HPDE6-E6E7 (cell line): ENCODE results near the gene SLAMF1.
"Not testable (repeated sequence)": the region's sequence is repeated elsewhere in the genome, so short reads cannot be mapped to it uniquely, and the experiment has no call there.

ENCODE experiments used
- DNase-seq: peaks from one replicate; pipeline ENCODE4 v3.0.0; 2011; ENCODE audit warnings: missing footprints; ENCODE audit errors: extremely low spot score

SLAMF1 gene

DNA sequence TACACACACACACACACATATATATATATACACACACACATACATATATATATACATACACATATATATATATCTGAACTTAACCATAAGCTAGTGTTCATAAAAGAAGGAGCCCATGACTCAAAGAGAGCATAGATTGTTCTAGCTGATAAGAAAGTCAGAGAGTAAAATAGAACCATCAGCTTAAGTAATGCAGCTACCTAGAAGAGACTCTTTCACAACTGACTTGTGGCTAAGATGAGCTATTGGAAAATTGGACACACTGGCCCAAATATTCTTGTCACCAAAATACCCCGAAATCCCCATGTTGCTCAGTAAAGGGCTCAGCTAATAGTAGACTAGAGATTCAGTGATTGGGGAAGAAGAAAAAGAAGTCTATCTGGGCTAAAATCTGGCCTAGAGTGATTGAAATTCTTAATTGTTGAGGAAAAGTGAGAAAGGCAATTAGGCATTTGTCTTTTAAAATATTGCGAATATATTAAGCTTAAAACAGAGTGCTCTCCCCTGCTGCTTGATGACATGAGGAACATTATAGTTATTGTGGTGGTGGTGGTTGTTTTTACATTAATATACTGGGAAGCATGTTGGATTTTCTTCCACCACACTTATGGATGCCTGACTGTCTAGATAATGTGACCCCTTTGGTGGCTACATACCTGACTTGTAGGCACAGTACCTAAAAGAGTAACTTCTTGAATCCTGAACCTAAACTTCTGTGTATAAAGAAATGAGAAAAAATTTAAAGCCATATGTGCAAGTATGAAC is 6.3 kb downstream of the SLAMF1 start:
- DNase-seq: no peak

DNA sequence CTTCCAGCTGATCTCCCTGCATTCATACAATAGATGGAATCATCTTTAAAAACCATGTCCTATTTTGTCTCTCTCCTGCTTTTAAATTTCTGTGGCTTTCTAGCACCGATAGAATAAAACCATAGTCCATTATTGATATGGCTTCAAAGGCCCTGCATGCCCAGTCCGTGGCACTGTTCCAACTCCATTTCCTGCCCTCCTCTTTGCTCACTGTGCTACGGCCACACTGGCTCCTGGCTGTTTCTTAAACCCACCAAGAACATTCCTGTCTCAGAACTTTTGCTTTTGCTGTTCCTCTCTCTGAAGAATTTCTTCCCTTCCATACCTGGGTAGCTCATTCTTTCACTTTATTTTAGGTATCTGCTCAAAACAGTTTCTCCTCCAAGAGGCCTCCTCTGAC is 7.2 kb downstream of the SLAMF1 start:
- no peak for DNase-seq

DNA sequence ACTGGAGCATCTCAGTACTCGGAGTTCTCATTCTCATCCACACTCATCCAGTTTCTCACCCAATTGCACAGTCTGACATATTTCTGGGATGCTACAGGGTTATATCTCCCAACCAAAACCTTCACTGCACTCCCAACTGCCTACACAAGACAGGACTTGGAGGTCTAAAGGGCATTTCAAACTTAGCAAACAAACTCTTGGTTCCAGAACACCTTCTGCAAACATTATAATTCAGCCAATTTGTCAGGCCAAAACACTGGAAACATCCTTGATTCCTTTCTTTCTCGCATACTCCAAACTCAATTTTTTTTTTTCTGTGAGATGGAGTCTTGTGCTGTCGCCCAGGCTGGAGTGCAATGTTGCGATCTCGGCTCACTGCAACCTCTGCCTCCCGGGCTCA is 7.9 kb downstream of the SLAMF1 start:
- no peak for DNase-seq

DNA sequence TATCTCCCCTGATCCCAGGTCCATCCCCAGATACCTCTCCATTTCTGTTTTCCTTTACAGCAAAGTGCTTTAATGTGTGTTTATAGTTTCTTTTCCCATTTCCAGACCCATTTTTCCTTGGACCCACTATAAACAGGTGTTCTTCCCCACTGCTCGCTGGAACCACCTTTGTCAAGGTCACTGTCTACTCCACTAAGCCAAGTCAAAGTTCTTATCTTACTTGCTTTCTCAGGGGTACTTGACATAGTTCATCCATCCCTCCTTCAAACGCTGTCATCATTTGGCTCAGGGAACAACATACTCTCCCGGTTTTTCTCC is 8.3 kb downstream of the SLAMF1 start:
- DNase-seq: no peak

DNA sequence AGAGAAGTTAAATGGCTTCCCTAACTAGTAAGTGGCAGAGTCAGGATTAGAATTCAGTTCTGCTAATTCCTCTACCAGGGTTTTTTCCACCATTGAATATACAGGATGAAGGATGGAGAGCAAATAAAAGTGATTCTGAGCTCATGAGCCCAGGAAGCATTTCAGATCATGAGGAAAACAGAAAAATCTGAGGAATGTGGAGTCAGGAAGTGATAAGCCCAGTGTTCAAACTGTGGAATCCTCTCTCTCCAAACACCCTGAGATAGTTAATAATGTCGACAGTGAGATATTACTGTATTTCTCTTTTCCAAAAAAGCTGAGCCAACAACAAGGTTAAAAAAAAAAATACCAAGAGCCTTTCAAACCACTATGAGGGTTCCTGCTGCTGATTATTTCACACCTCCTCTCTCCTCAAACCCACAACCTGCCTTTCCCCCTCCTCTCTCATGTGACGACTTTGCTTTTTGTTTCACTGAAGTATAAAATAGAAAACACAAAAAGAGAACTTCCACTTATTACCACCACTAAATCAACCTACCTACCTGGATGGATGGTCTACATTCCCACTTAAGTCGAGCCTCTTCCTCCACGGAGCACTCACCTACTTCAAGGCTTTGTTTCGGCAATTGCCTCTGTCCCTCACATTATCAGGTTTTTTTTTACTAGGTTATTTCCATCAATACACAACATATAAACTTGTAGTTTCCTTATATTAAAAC is 8.9 kb downstream of the SLAMF1 start:
- no peak for DNase-seq

DNA sequence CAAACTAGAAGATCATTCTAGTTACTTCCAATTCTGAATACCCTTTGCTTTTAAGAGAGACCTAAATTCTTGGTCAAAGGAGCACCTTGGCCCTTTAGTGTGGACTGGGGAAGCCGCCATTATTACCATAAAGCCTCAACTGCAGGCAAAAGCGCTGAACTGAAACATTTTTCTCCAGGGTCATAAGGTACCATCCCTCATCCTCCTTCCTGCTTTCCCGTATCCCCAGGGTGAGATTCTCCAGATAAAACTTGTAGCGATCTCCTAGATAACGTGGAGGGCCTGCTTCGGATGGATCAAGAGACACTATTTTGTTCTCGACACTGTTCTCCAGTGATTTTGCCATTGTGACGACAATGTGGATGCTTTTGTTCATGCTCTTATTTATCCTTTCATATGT is 9.8 kb downstream of the SLAMF1 start:
- DNase-seq: no peak

DNA sequence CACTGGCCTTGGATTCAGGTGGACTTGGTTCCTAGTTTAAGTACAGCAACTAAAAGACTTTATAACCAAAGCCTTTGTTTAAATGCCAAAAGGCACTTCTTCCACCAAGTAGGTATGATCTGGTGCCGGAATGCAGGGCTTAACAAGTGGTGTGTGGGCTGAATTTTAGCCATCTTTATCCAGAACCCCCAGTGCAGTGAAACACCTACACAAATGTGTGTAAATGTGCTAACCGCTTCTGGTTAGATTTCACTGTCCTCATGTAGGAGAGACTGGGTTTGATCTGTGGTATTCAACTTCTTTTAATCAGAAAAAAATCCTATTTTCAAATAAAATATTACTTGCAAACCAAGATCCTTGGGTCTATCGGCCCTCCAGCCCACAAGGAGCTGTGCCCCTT is 10.3 kb downstream of the SLAMF1 start:
- DNase-seq: no peak

DNA sequence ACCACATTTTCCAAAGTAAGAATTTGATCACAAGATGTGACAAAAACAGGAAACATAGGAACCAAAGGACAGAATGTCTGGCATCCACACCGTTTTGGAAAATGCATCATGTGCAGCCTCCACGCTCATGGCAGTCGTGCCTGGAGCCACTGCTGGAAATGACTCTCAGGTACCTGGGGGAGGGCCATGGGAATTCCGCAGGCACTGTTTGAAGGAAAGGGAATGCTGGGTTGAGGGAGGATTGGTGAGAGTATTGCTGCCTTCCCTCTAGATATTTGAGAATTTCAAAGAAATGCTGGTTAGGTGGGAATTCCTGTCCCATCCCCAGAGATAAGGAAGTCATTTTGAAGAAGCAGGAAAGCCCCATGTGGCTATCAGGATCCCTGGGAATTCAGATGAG is 10.8 kb downstream of the SLAMF1 start:
- DNase-seq: no peak

DNA sequence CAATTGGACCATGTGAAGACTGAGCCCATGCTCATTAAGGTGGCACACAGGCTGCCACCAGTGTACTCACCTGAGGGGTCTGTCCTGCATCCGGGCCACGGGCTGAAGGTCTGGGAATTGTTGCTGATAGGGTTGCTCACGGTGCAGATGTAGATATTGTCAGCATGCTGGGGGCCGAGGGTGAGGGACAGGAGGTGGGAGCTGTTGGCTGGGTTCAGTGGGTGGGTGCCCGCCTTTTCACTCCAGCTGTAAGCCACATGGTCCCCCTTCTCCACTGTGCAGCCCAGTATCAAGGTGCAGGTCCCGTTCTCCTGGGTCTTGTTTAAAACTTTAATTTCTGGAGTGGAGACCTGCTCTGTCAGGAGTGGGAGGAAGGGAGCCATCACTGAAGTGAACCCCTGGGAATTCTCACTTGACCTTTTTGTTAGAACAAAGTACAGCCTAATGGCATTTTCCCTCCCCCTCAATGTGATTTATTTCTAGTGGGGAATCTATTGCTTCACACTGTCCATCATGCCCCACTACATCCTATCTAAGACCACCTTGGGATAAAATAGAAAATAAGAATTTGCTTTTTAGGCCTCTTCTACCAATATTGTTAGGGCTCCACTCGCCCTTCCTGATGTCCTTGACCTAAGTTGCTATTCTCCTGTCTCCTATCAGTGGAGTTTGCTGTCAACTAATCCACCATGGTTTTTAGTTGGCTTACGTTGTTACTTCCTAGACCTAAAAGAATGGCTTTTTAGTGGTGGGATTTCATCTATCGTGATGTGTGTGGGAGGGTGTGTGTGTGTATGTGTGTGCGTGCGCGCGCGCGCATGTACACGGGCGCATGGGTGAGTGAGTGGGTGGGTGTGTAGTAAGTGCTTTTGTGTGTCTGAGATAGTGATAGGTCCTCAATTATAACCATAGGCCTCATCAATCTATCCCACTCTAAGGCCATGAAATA is 12.0 kb downstream of the SLAMF1 start:
- DNase-seq: no peak

DNA sequence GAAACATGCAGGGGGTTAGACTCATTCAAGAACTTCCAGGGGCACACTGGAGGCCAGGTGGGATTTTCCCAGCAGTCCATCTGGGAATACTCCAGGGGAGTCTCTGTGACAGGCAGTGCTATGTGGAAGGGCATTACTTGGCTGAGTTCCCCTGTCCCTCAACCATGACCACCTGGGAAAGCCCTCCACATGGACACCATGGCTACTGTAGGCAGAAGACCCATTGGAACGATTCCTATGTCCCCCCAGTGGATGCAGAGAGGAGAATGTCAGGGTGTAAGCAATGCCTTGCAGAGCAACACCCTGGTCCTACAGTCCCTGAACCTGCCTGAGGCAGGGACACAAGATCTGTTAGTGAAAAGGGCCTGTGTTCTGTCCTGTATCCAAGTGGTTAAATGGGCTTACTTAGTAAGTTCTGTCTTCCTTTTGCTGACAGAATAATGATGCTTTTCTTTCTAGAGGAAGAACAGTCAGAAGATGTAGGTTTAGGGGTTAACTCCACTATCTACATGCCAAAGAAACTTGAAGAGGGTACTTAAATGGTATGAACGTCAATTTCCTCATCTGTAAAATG is 13.4 kb downstream of the SLAMF1 start:
- no peak for DNase-seq

DNA sequence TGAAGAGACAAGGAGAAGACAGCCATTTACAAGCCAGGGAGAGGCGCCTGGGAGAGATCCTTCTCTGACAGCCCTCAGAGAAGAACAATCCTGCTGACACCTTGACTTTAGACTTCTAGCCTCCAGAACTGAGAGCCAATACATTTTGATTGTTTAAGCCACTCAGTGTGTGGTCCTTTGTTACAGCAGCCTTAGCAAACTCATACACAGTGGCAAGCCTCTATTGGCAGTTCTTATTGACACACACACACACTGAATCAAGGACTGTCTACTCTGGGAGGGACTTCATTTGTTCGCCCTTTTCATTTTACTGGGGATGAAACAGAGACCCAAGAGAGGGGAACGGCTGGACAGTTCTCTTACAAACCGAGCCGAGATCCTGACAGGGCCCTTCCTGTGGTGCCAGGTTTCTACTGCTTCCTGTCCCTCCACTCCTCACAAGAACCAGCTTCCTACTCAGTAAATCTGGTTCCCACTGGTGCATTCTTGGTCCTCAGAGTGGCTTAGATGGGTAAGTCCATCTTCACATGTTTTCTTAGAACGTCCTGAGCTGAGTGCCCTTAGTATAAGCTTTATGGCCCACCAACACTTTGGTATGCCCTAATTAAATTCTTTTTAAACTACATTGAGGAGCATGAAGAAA is 14.7 kb downstream of the SLAMF1 start:
- no peak for DNase-seq

DNA sequence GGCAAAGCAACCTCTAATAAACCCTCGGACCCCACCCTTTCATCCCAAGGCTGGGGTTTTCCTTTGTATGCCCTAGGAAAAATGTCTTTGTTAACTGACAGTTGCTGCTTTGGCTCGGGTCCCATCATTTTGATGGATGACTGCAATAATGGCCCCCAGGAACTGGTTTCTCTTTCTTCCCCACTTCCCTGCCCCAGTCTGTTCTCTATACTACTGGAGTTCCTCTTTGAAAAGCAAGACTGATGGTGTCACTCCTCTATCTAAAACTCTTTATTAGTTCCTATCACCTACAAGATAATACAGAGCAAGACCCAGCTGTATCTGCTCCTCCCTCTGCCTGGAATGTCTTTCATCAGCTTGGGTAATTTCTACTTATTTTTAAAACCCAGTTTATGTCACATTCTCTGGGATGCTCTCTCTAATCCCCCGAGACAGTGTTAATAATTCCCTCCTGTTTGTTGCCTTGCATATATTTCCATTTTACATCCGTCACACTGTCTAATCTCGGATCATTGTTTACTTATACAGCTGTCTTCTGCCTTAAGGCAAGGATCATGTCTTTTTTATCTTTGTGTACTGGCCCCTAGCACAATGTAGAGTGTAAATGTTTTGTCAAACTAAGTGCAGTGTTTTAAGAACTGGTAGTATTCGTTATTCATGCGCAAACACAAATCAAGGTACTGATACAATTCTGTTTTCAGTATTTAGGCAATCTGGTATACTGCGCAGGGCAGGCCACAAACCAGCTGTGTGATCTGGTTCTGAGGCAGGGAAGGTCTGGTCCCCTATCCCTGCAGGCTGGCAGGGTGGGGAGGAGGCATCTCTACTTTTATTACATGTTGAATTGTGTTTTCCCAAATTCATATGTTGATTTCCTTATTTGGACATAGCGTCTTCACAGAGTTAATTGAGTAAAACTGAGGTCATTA is 16.1 kb downstream of the SLAMF1 start:
- no peak for DNase-seq

DNA sequence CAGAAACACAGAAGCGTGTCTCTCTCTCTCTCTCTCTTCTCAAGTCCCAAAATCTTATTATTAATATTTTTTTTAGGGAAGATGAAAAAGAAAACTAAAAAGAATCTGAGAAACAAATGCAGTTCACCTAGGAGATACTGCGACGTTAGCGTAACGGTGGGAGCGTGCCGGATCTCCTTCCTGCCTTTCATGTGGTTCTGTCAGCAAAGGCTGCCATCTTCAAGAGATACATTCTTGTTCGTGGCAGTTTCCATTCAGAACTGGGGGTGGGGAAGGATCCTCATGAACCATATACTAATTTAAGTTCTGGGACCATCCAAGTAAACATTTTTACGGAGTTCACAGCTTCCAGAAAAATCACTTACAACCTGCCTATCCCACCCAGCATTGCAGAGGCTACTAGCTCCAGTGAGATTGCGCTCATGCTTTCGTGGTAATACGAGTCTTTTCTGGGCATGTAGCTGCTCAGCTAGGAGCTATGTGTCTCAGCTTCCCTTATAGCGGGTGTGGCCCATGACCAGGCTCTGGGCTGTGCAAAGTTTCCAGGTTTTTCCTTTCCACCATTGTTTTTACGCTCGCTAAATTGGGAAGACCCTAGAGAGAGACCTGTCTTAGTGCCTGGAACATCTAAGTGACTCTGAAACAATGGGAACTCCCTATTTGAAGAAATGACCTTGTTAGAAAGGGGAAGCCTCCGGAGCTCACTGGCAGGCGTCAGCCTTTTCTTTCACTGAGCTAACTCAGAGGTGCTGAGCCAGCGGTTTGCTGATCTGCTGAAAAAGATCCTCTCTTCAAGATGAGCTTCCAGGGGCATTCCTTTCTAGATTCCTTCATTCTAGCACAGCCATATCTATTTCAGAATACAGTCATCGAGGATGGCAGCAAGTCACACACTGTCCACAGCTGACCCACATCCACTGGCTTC is 17.3 kb downstream of the SLAMF1 start:
- no peak for DNase-seq

DNA sequence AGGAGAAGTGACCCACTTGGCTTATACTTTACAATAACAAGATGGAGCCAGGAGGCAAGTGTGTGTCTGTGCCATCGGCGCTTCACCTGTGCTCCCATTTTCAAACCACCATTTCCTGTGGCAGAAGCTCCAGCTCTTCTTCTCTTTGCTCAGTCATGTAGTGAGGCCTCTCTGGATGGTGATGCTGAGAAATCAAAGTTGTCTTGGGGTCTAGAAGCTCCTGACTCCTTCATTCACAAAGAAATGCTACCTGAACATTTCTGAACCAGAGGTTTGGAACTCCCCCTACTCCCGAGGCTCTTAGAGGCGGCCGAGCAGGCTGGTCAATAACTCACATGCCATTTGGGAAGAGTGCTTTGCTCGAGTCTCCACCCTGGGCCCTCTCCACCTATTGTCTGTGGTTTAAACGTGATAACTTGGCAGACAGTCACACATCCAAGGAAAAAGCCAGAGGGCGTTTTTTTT is 18.0 kb downstream of the SLAMF1 start:
- DNase-seq: no peak

DNA sequence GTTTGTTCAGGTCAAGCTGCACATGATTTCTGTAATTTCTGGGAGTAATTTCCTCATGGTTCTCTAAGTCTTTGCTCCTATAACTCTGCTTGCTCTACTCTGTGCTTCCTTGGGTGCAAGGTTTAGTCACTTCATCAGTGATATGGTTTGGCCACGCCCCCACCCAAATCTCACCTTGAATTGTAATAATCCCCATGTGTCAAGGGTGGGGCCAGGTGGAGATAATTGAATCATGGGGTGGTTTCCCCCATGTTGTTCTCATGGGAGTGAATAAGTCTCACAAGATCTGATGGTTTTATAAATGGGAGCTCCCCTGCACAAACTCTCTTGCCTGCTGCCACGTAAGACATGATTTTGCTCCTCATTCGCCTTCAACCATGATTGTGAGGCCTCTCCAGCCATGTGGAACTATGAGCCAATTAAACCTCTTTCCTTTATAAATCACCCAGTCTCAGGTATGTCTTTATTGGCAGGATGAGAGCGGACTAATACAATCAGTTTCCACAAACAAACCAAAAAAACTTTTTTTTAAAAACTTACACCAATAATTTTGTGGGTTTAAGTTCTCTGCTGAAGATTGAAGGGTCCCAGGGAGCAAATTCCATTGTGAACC is 19.1 kb downstream of the SLAMF1 start:
- not testable (repeated sequence) for DNase-seq

DNA sequence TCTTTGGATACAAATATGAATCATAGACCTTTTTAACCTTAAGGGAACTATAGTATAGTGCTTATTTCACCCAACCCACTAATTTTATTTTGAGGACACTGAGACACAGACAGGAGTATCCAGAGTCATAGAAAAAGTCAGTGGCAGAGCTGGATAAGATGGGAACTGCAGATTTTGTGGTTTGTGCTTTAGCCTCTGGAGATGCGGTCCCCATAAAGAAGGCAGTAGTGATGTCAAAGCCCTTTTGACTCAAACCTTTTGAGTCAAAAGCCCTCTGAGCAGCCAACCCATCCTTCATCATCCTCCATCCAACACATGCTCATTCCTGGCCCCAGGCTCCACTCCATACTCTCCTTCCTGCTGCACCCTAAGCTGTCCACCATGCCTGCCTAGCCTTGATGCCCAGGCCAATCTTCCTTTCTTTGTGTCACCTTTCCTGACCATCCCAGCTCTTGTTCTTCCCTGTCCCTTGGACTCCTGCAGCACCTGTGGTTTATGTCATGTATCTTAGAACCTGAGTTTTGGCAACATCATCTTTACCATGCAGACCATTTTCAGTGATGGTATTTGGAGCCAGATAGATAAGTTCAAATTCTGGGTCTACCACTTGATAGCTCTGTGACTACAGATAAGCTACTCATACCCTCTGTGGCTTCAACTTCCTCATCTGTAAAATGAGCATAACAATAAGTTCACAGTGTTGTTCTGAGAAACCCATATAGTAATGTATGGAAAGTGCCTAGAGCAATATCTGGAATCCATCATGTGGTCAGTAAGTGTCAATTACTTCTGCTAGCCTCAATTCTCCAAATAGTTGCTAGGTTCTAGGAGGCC is 20.1 kb downstream of the SLAMF1 start:
- DNase-seq: no peak

DNA sequence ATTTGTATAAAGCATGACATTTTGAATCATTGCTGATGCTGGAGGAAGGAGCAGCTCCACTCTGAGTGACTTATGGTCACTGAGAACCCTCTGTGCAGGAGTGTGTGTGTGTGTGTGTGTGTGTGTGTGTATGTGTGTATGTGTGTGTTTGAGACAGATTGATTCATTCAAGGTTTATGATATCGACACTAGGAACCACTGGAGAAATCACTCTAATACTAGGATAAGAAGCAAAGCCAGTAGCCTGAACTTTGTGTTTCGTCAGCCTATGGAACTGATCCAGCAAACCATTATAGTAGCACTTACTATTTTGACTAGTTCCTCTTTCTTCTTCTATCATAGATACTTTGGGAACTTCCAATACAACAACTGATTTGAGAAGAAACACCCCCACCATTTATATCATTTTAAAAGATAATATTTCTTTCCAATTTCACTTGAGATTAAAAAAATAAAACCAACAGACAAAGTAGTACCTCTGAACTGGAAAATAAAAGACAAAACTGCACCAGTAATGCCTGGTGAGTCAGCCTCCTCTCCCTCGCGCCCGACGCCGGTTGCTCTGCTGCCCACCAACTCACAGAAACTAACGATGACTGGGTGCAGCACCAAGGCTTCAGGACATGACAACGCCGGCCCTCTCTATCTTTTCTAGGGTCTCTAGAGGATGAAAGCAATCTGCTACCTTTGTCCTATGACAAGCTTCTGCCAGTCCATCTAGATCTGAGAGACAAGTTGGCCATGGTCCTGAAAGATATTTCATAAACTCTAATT is 20.9 kb downstream of the SLAMF1 start:
- no peak for DNase-seq
